GM21786 (cell line): Measurements from ENCODE around the gene OVOL2.
"Not testable (repeated sequence)": the region's sequence is repeated elsewhere in the genome, so short reads cannot be mapped to it uniquely, and the experiment has no call there.

Experiments used
- ATAC-seq: cut with Tn5 transposase; IDR thresholded peaks from one replicate; pipeline ENCODE4 v1.9.1; 2021; ENCODE audit not compliant: unreplicated experiment

Gene OVOL2

DNA sequence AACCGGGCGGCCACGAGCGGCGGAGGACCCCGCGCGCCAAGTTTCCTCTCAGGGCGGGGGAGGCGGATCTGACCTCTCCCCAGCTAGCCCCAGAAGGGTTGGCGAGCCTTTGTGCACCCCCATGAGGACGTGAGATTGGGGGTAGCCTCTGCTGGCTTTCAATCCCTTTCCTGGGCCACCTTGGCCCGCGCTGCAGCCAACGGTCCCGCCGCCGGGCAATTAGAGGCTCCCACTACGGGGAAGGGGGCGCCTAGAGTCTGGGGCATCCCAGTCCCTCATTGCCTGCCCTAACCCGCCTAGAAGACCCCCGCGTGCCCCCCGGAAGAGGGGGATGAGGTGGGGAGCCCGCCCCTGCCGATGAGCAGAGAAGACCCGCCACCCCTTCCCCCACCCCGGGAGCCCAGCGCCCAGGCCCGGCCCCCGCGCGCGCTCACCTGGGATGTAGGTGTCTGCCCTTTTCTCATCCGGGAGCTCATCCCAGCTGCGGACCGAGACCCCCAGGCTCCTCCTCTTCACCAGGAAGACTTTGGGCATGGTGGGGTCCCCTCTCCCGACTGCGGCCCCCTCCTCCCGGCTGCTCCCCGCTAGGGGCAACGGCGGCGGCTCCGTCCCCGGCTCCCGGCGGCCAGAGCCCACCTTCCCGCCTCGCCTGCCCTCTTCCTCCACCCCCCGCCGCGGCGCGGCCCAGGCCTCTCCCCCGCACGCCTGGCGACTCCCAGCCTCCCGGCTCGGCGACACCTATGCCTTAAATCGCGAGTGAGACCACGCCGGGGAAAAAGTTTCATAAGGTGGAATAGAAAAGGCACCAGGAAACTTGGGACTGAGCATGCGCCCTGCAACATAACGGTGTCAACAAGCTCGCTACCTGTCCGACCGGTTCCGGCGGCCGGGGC lies at the start of gene OVOL2:
Gene OVOL2, minus strand, starts transcription at position 816 of the 893 bp plus-strand sequence. Its CDS starts 282 bp downstream, at position 534.
- no peak for ATAC-seq

DNA sequence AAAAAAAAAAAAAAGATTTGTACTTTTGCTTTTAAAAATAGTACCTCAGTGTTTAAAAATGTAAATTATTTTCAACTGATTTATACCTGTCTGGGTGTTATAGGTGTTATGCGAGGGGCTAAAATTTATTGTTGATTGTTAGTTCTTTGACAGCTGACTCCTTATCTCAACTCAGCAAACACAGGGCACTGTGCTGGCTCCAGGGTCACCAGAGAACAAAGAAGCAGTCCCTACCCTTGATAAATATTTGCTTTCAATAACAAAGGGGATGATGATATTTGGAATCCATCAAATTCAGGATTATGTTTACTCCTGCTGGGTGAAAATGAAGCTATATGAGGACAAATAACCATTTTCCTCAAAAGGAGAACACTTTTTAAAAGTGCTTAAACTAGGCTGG lies 45.8 kb upstream of the OVOL2 start:
- ATAC-seq: no peak

DNA sequence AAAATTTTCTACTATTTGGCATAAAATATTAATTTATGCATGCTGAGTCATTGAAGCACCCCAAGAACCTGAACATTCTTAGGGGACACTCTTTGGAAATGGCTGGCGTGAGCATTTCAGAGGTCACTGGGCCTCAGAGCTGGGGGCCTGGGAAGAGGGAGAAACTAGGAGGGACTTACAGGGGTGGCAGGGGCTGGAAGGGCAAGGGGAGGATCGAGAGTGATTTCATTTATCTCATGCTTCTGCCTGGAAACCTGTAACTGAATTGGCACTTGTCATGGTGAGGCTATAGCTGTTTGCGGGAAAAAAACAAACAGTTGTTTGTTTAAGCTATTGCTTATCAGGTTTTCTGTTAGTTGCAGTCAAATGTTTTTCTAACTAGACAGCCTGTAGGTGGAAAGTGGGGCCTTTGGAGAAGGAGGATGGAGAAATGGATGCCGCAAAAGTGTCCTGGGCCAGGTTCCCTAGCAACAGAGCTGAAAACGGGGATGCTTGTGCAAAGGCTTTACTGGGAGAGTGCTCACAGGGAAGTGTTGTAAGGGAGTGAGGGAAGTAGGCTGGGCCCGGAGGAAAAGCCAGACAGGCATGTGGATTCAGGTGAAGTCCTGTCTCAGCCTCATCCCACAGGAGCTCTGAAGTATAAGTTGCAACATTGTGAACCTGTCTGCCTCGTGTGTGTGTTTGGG lies 43.6 kb upstream of the OVOL2 start:
- ATAC-seq: no peak

DNA sequence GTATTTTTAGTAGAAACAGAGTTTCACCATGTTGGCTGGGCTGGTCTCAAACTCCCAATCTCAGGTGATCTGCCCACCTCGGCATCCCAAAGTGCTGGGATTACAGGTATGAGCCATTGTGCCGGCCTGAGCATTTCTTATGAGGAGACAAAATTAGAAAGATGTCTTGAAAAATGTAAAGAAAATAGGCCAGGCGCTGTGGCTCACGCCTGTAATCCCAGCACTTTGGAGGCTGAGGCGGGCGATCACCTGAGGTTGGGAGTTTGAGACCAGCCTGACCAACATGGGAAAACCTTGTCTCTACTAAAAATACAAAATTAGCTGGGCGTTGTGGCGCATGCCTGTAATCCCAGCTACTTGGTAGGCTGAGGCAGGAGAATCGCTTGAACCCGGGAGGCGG lies 42.9 kb upstream of the OVOL2 start:
- ATAC-seq: not testable (repeated sequence)

DNA sequence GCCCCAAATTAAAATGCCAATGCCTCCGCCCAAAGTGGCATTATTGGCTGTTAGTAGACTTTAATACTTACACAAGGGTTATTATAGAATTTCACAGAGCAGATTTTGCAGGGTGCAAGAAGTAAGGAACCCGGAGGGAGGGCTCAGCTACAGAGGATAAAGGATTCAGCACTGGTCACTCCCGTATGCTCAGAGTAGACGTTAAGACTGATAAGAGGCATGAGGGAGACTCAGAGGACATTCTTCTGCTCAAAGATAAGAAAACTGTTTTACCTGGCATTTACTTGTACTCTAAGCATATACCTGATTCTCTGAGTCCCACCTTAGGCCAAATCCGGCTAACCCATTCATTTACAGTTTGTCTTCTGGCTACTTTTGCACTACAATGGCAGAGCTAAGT lies 36.5 kb upstream of the OVOL2 start:
- no peak for ATAC-seq

DNA sequence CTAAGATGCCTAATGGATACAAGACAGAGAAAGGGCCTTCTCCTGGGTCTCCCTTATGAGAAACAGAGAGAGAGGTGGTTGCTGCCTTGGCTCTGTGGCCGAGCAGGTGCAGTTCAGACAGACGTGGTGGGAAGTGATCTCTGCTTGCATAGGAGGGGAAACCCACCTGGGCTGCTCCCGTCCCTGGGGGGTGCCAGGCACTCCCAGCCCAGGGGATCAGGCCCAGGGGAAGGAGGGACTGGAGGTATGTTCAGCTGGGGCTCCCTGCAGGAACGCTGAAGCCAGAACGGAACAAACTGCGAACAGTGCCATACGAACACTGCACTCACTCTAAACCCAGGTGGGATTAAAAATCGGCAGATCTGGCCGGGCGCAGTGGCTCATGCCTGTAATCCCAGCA lies 35.7 kb upstream of the OVOL2 start:
- no peak for ATAC-seq

DNA sequence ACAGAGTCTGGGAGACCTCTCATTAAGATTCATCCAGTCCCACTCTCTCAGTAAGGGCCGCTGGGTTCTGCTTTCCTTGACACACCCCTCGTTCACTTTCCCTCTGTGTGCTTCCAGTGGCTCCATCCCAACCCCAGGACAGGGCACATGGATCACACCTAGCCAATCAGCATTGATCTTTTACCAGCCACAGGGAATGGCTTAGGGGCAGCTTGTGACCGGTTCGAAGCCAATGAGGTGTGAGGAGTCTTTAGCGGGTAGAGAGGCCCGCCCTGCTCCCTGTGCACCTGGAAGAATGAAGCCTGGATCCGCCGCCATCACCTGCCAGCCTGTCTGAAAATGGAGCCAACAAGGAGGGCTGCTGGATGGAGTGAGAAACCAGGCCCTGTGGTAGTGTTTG lies 35.2 kb upstream of the OVOL2 start:
- no peak for ATAC-seq

DNA sequence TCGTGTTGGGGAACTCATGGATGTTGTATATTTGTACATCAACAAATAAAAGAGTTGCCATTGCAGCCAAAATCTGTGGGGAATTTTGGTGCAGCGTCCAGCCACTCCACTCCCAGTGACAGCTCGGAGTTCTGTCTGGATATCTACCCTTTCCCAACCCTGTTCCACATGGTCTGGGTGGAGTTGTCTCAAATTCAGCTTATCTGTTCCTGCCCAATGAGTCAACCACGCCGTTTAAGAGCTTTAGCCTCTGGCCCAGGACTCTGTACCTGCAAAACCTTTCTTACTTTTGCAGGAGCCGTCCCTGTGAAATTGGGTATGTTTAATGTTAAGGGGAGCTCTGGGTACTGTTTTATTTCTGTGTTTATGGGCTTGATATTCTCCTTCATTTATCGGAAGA lies 33.9 kb upstream of the OVOL2 start:
- no peak for ATAC-seq

DNA sequence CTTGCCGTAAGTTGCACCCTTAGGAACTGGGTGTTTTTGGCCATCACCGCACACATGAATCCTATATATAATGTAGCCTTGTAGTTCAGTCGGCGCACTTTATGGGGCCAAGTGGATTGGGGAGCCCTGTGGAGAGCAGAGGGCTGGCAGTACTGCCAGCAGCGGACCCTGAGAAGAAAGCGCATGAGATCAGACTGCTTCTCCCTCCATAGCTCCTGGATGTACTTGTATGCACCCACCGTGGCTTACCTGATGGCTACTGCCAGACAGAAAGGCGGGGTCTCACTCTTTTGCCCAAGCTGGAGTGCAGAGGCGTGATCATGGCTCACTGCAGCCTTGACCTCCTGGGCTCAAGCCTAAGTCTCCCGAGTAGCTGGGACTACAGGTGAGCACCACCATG lies 32.8 kb upstream of the OVOL2 start:
- no peak for ATAC-seq

DNA sequence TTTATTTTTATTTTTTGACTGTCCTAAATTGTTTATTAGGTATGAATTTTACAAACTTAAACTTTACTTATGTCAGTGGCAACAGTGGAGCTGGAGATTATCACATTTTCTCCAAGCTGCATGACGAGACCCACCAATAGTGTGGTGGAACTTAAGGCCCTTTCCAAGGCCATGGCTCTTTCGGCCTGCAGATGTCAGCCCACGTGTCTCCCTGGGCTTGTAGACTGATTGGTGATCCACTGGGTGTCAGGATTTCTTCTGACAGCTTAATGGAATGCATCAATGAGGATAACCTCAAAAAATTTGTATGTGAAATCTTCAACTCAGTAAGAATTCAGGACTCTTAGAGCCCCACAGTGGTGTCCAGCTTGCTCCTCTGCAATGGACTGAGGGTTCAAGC lies 32.3 kb upstream of the OVOL2 start:
- ATAC-seq: no peak

DNA sequence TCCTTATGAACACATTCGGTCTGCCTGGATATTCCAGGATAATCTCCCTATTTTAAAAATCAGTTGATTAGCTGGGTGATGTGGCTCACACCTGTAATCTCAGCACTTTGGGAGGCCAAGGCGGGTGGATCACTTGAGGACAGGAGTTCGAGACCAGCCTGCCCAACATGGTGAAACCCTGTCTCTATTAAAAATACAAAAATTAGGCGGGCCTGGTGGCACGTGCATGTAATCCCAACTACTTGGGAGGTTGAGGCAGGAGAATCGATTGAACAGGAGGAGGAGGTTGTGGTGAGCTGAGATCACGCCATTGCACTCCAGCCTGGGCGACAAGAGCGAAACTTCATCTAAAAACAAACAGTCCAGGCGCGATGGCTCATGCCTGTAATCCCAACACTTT lies 31.1 kb upstream of the OVOL2 start:
- ATAC-seq: not testable (repeated sequence)

DNA sequence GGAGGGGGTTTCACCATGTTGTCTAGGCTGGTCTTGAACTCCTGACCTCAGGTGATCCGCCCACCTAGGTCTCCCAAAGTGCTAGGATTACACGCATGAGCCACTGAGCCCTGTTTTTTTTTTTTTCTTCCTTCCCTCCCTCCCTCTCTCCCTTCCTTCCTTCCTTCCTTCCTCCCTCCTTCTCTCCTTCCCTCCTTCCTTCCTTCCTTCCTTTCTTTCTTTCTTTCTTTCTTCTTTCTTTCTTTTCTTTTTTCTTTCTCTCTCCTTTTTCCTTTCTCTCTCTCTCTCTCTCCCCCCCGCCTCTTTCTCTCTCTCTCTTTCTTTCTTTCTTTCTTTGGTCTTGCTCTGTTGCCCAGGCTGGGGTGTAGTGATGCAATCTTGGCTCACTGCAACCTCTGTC lies 30.6 kb upstream of the OVOL2 start:
- ATAC-seq: not testable (repeated sequence)

DNA sequence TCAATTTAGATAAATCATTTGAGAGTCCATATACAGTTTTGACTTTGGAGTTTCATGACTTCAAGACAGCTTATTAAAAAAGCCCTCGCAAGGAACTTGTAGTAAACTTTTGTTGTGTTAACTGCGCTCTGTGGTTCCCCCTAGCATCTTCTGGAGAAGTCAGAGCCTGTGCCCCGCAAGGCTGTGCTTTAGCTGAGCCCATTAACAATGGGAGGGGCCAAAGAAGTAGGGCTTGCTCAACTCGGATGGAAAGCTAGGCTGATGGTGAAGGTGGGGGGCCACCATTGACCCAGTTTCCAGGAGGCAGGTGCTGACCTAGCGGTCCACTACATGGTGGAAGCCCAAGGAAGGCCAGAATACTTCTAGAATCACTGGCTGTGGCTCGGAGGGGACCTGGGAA lies 29.3 kb upstream of the OVOL2 start:
- ATAC-seq: no peak

DNA sequence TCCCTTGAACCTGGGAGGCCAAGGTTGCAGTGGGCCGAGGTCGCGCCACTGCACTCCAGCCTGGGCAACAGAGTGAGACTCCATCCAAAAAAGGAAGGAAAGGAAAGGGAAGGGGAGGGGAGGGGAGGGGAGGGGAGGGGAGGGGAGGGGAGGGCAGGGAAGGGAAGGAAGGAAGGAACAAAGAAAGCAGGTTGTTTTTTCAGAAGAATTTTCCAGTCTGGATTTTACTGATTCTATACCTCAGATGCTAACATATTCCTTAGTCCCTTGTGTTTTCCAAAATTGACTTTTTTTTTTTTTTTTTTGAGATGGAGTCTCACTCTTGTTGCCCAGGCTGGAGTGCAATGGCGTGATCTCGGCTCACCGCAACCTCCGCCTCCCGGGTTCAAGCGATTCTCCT lies 23.1 kb upstream of the OVOL2 start:
- ATAC-seq: not testable (repeated sequence)

DNA sequence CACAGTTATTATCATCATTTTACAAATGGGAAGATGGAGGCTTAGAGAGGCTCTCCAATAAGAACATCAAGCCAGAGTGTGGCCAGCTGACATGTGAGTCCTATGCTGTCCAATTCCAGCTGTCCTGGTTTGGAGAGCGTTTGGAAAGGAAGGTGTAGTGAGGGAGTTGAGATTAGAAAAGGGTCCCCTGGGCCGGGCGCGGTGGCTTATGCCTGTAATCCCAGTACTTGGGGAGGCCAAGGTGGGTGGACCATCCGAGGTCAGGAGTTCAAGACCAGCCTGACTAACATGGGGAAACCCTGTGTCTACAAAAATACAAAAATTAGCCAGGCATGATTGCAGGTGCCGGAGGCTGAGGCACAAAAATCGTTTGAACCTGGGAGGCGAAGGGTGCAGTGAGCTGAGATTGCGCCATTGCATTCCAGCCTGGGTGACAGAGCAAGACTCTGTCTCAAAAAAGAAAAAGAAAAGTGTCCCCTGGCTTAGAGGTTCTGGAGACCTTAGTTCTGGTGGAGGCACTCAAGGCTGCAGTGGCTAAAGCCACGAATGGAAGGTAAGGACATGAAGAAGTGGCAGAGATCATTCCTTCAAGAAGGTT lies 22.1 kb upstream of the OVOL2 start:
- no peak for ATAC-seq

DNA sequence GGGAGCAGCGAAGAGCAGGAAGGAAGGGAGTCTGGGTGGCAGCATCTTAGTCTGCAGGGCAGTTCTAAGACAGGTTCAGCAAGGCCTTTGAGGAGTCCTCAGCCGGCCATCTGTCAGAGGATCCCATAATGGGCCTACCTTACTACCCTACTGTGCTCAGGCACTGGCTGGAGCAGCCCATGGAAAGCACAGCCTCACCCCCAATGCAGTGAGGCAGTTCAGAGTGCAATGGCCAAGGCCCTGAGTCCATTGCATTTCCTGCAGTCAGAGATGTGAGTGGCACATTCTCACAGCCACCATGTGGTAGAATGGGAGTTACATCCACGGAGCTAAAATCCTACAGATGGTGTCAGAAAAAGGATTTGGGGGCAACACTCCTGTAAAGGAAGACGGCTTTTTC lies 19.4 kb upstream of the OVOL2 start:
- no peak for ATAC-seq

DNA sequence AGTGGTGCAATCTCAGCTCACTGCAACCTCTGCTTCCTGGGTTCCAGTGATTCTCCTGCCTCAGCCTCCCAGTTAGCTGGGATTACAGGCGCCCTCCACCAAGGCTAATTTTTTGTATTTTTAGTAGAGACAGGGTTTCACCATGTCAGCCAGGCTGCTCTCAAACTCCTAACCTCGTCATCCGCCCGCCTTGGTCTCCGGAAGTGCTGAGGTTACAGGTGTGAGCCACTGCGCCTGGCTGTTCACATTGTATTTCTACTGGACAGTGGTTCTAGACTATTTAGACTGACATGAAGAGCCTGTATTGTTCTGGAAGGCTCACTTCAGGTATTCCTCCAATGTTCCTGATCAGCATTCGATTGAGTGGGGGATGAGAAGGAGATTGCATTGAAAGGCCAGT lies 14.8 kb upstream of the OVOL2 start:
- ATAC-seq: no peak

DNA sequence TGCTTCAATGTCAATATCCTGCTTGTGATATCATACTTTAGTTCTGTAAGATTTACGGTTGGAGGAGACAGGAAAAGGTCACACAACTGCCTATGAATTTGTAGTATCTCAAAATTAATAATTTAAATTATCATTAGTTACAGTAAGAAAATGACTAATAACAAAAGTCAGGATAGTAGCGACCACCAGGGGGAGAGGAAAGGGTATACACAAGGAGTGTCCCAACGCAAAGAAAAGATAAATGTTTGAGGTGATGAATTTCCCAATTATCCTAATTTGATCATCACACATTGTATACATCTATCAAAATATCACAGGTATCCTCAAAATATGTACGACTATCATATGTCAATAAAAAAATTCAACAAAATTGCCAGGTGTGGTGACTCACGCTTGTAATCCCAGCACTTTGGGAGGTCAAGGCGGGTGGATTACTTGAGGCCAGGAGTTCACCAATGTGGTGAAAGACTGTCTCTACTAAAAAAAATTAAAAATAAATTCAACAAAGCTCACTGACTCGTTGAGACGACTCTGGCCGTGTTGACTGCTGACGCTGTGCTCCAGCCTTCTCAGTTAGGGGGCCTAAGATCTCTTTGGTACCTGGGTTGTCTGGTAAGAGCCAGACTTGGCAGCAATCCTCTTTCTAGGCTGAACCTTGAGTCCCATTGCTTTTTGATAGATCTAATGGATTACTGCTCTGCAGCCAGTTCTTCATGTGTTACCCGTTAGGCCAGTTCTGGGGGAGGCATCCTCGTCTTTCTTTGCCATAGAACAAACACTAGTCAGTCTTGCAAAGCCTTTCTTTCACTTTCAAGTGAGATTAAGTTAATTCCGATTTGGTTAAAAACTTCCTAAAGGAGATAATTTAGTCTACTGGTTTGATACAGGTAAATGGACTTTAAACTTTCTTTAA lies 9.0 kb upstream of the OVOL2 start:
- ATAC-seq: no peak

DNA sequence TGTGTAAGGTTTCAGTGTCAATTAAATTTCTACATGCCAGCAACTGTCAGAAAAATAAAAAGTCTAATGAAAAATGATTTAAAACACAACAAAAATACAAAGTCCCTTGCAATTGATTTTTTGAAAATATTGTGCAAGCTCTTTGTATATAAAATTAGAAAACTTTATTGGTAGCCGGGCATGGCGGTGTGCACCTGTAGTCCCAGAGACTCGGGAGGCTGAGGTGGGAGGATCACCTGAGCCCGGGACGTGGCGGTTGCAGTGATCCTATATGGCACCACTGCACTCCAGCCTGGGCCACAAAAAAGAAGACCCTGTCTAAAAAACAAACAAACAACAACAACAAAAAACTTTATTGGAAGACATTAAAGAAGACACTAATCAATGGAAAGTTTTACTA lies 6.0 kb upstream of the OVOL2 start:
- no peak for ATAC-seq

DNA sequence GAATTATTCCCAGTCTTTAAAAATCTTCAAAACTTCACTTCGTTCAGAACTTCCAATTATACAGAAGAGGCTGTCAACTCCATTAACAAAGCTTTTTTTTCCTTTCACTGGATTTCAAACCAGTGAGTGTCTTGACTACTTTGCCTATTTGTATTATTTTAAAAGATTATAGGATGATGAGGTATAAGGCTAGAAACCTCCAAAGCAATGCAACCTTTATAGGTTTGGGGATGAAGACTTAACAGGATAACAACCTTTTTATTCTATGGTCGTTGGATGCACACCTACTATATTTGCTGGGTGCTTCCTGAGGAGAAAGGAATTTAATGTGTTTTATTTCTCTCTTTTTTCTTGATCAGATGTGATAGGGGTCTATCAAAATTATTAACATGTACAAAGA lies 1.9 kb upstream of the OVOL2 start:
- no peak for ATAC-seq
